Activated CD4-positive, CD25-positive, alpha-beta regulatory T cell treated with anti-CD3 and anti-CD28 coated beads, Interleukin-2, amount 50 U/mL, for 24 hours (primary cell): ENCODE measurements around the gene AKAP1.
"Not testable (repeated sequence)": the region's sequence is repeated elsewhere in the genome, so short reads cannot be mapped to it uniquely, and the experiment has no call there.

Experiments used
- ATAC-seq, 2 donors: fragments of 150-1000 bp; cut with Tn5 transposase; one replicate each; pipeline ENCODE4 v1.10.0; 2021; ENCODE audit warnings: mild to moderate bottlenecking in 1 of 2, moderate library complexity in 1 of 2

Gene AKAP1

DNA sequence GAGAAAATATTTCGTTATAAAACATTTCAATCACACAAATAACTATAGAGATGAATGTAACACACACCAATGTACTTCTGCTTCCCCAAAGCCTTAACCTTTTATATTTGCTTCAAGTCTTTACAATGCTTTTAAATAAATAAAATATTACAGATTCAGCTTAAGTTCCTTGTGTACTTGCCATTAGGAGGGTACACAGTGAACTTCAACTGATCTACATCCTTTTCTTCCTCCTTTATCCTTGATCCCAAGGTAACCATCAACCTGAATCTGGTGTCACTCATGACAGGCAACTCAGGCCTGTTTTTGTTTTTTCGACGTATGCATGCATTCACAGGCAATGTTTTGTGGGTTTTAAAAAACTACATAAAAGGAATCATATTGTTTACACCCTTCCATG, 9.3 kb upstream of the AKAP1 start:
- ATAC-seq = no peak

DNA sequence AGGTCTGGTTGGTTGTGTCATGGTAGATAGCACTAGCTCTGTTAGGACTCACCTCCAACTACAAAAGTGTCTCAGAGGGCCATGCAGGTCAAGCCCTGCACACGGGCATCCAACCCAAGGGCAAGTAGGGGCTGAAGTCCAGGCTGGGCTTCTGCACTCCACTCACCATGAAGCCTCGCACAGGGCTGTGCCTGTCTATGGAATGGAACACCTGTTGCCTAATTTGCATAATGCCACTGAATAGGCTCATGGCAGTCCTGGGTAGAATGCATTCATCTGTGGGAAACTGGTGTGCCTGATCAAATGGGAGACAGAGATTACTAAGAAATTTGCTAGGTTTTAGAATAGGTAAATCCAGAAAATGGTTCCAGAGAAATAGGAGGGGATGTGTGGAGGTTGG, 8.0 kb upstream of the AKAP1 start:
- ATAC-seq = no peak

DNA sequence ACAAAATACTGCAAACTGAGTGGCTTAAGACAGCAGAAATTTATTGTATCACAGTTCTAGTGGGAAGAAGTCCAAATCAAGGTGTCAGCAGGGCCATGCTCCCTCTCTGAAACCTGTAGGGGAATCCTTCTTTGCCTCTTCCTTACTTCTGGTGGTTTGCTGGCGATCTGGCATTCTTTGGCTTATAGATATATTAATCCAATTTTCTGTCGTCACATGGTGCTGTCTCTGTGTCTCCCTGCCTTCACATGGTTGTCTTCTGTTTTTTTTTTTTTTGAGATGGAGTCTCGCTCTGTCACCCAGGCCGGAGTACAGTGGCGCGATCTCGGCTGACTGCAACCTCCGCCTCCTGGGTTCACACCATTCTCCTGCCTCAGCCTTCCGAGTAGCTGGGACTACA, 6.8 kb upstream of the AKAP1 start:
- ATAC-seq = no peak

DNA sequence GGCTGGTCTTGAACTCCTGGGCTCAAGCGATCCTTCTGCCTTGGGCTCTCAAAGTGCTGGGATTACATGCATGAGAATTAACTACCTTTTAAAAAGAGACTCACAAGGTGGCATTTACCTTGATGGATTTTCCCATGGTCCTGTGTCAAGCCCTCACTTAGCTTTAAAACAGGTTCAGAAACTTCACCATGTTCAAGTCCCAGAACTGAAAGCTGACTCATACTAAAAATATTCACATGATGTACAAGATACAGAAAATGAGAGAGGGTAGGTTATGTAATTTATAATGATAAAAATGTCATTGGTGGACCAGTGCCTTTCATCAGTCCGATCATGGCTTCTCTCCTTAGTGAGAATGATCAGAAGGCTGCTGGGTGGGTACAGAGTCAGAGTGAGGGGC, 4.3 kb upstream of the AKAP1 start:
- ATAC-seq = no peak

DNA sequence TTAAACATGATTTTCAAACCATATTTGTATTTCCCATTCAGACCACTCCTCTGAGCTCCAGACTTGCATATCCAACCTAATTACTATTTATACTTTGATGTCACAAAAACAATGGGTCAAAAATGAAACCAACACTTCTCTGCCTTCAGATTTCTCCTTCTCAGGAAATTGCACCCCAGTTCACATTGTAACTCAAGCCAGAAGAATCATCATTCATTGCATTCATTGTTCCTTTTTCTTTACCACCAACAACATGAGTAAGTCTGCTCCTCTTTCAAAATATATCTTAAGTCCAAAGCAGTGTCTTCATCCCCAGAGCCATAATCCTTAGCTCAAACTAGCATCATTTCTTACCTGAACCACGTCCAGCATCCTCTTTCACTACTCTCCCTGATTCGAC, 2.6 kb upstream of the AKAP1 start:
- ATAC-seq = no peak

DNA sequence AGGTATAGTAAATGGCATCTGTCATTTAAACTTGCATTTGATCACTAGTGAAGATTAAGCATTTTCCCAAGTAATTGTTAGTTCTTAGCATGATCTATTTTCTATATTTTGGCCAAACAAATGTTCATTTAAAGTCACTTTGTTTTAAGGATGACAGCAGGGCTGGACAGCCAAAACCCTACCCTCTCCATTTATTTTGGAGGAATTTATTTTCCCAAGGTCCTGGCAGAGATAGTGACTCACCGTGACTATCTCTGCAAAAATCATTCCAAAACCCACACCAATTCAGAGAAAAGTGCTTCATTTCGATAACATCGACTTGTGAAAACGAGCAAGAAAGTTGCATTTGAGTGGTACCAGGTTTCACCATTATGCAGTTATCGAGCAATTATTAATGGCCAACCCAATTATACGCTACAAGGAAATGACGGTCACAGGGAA, 665 bp upstream of the AKAP1 start:
- peak; percentile 15 to 21 for ATAC-seq

DNA sequence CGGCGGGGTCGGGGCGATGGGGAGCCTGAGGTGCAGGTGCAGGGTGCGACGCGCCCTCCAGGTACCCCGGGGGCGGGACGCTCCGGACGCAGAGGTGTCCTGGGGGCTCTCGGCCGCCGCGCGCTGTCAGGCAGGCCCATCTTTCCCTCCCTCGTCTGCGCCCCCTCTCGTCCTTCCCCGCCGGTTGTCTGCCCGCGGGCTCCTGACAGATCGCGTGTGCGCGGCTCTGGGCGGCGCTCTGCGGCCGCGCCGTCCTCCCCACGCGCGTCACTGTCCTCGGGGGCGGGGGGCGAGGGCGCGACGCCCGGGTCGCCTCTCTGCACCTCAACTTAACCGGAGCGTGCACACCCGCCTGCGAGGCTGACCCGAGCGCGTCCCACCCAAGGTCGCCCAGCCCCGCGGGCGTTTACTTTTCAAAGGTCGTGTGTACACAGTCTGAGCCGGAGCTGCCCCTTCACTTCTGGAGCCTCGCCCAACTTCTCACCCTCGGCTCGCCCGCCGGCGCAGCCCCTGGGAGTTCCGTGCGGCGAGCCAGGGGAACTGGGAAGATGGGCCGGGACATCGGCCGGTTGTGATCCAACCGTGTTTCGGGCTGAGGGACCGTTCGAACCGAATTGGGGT, 512 bp downstream of the AKAP1 start:
- peak; percentile 33 to 44 for ATAC-seq

DNA sequence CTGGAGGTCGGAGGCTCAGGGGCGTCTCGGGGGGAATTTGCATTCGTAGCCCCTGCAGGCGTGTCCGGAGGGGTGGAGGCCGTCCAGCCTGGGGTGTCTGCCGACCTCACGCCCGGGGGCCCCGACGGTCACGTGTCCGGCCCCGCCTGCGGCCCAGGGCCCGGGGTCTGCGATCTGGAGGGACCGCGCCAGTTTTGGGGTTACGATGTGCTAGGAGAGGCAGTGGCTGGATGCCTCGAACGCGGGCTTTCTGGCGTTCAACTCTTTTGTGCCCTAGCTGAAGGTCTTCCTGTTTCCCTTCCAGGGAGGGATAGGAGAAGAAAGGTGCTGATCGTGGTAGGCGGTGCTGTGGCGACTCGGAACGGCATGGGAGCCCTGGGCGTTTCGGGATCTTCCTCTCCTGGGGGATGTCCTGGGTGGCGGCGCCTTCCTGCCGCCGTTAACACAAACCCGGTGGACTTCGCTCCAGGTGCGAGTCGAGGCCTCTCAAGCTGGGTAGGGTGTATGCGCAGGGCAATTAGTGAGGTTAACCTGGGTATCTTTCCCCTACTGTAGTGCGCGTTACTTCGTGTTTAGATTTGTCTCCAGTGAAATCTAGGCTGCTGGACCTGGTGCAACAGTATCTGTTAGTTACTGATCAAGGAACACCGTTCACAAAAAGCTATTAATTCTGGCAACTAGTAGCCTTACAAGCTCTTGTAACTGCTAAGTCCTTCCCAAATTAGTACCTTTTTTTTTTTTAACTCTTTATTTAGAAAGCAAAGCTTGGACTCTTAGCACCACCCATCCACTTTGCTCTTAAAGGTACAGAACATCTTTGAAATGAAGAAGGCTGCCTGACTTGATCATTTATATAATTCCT, 1.3 kb downstream of the AKAP1 start:
- no peak for ATAC-seq

DNA sequence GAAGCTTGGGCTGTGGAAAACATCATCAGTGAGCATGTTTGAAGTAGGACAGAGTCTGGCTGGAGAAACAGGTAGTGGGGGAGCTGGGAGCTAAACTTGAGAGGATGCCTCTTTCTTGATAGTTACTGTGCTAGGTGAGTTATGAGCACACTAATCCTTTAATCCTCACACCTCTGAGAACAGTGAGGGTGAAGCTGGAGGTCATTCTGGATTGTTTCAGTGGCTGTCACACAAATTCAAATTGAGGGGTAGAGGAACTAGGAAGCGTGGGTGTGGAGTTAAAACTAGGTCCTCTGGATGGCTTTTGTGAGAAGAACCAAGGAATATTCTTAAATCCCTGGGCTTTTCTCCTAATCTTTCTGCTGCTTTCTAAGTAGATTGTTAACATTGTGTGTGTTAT, 3.3 kb downstream of the AKAP1 start:
- no peak for ATAC-seq

DNA sequence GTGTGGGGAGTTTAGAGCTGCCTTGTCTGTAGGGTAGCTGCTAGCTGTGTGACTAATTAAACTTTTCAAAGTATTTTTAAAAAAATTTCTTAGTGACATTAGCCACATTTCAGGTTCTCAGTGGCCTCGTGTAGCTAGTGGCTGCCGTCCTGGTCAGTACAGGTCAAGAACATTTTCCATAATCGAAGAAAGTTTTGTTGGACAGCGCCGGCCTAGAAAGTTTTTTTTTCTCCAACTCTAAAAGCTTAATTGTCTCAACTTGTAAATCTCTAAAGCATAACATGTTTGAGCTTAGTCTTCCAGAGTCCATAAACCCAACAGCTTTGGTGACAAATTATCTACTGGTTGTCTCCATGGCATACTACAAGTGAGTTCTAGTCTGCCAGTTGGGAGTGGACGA, 4.3 kb downstream of the AKAP1 start:
- no peak for ATAC-seq

DNA sequence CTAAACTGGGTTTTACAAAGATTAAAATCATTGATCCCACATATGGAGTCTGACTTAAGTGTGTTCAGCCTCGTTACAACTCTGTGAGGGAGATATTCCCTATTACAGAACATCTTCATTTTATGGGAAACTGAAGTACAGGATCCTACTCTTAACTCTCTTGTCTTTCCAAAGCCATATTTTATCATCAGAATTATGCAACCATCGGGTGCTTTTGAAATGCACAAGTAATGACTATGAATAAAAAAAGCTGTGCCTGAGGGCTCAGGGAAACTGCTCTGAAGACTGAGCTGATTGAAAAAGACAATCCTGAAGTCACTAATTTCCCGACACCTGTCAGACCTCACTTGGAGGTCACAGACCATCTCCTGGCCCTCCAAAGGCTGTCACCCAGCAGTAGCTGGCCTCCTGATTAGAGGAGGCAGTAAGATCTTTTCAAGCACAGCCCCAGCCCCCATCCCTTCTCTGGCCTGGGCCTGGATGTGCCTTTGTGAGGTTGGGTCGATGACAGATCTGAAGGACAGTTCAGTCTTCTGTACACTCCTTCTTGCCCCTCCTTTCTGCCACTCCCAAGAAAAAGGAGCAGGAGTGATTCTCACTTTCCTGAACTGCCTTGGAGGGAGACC, 5.6 kb downstream of the AKAP1 start:
- ATAC-seq = no peak

DNA sequence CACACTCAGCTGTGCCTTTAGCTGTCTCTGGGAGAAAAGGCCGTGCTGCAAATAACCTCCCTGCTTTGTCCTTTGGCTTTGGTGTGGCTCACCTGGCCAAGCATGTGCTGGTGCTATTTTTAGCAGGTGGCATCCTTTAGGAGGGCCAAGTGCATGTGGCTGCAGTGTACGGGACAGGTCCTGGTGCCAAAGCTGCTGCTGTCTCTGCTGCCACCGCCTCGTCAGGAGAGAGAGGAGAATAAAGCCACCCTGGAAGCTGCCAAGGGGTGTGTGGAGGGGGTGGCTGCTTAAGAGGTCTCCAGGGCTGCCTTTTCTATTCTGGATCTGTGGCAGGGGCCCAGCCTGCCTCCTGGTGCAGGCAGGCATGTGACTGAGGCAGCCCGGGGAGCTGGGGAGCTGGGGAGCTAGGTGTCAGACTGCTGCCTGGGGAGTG, 6.2 kb downstream of the AKAP1 start:
- ATAC-seq = no peak

DNA sequence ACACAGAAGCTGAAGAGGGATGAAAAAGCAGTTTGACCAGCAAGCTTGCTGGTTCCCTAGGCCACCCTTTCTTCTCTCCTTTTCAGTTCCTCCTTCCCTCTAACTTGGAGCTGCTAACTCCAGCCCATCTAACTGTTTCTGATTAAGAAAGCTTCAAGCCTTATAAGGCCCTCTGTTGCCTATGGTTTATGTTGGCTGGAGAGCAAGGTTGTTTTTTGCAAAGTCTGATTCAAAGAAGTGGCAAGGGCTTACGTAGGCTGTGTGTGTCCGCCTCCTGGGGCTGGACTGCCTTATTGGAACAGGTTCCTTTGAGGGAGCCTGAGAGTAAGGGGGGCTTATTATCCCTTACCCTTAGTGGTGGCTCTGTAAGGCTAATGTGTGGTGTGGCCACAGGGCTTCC, 7.1 kb downstream of the AKAP1 start:
- no peak for ATAC-seq

DNA sequence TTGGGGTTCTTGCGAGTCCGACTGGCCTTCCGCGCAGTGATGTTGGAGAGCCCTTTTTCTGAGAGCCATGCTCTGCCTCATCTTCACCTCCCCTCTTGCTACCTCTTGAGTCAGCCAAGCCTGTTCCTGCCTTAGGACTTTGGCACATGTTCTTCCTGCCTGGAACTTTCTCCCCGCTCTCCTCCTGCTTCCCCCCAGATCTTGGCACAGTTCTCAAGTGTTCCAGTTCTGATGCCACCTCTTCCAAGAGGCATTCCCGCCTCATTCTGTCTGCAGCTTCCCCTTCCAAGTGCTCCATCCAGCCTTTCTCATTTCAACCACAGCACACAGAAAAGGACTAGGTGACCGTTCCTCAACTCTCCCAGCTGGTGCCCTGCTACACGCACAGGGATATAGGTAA, 7.7 kb downstream of the AKAP1 start:
- ATAC-seq = no peak

DNA sequence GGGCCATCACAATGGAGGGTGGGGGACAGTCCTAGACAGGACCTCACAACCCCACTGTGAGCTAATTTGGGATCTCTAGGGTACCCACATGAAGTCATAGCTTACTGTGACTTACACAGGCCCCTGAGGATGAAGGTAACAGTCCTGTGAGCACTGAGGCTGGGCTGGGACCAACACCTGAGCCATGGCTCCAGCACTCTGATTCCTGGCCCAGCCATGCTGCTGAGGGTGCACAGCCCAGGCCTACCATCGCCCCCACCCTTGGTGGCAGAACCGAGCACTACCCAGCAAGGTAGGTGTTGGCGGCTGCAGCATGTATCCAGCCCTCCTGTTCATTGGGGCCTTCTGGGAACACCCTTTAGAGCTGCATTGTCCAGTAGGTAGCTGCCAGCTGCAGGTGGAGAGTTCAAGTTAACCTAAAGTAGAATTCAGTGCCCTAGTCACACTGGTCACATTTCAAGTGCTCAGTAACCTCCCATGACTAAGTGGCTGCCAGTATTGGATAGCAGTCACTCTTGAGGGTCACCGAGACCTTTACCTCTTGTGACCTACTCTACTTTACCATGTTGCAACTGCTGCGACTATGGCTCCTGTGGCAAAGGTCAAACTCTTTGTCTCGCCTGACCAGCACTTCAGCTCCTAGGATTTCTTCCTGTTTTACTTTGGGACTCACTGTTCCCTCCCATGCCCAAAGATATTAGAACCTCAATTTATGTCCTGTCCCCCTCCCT, 11.6 kb downstream of the AKAP1 start:
- no peak for ATAC-seq

DNA sequence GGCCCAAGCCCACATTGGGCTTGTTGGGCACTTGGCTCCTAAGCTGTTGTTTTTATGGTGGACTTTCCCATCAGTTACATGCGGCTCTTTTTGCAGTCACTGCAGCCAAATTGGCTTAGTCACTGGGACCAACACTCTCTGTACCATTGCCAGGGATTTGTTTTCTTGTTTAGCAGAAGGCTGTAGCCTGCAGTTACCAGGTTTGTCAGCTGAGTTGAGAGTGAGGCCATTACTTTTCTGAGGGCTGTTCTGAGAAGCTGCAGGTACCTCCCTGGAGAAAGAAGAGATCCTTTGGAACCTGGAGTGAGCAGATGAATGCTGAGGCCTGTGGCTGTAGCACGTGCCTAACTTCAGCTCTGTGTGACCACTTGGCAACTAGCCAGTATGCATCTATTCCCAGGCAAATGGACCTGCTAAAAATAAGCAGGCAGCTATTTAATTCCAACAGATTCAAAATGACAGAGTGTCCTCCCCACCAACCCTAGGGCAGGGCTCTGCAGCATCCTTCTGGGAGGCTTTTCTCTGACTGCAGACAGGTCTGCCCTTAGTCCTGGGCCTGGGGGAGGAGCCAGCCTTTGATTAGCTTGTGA, 12.9 kb downstream of the AKAP1 start:
- no peak for ATAC-seq

DNA sequence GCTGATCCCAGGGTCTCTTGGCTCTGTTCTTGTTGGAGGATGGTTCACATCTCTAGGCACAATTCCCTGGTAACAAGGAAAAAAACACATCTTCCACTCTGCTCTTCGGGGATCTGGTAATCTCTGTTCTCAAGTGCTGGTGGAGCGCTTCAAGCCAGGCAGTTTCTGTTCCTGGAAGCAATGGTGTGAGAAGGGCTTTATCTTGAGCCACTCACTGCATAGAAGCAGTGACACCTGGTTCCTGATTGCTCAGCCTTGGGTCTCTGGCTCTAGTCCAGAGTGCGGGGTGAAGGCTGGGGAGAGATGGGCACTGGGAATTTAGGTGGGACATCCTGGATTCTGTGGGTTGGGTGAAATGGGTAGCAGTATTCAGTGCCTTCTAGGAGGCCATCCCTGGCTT, 14.1 kb downstream of the AKAP1 start:
- no peak for ATAC-seq

DNA sequence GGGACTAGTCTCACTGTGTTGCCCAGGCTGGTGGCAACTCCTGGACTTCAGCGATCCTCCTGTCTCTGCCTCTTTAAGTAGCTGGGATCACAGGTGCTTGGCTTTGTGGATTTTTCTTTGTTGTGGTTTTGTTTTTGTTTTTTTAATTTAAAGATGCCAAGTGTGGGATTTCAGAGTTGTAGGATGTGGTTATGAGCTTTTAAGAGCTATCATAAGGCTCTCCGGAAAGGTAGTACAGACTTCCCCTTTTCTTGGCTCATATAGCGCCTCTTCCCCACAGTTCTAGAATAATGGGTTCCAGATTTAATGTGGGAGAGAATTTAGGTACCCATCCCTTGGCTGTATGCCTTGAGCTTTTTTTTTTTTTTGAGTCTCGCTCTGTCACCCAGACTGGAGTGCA, 17.1 kb downstream of the AKAP1 start:
- no peak for ATAC-seq

DNA sequence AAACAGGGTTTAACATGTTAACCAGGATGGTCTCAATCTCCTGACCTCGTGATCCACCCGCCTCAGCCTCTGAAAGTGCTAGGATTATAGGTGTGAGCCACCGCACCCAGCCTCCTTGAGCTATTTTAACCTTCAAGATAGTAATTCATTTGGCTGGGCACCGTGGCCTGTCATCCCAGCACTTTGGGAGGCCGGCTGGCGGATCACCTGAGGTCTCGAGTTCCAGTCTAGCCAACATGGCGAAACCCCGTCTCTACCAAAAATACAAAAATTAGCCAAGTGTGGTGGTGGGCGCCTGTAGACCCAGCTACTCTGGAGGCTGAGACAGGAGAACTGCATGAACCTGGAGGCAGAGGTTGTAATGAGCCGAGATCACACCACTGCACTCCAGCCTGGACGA, 17.6 kb downstream of the AKAP1 start:
- not testable (repeated sequence) for ATAC-seq

DNA sequence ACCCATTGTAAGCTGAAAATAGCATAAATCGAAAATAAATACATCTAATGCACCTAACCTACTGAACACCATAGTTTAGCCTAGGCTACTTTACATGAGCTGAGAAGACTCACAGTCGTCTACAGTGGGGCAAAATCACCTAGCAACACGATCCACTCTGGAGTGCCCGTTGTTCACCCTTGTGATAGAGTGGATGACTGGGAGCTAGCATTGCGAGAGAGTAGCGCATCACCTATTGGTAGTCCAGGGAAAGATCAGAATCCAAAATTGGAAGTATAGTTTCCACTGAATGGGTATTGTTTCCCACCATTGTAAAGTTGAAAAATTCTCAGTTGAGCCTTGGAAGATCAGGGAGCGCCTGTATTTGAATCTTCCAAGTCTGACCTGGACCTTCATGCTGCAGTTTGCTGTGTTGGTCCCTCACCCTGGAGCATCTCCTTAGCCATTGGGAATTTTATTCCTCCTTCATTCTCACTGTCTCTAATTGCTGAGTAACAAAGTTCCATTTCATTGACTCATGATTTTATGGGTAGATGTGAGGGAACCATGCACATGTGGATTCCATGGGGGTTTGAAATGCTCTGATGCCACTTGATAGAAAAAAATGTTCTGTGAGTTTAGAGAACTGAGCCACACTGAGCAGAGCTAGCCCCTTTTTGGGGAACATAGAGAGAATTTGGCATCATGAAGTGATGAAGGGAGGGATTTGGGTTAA, 19.6 kb downstream of the AKAP1 start:
- ATAC-seq = no peak

DNA sequence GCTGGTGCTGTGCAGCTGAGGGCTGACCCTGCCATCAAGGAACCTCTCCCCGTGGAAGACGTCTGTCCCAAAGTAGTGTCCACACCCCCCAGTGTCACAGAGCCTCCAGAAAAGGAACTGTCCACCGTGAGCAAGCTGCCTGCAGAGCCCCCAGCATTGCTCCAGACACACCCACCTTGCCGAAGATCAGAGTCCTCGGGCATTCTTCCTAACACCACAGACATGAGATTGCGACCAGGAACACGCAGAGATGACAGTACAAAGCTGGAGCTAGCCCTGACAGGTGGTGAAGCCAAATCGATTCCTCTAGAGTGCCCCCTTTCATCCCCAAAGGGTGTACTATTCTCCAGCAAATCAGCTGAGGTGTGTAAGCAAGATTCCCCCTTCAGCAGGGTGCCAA, 20.5 kb downstream of the AKAP1 start:
- no peak for ATAC-seq
